H9 (cell line): ENCODE measurements around the gene ZNF236. TPM values are rescaled to one million over a fixed set of nuclear protein-coding genes. Genes with fewer than 3 reads are reported as not detected.

Source experiments
- DNase-seq: peaks from one replicate; pipeline ENCODE4 v3.0.0-alpha.2; 2017
- H2AFZ ChIP-seq: one replicate; pipeline ENCODE4 v1.6.1; 2013; ENCODE audit warnings: mild to moderate bottlenecking, low read length, control low read depth, moderate library complexity
- H2AK5ac ChIP-seq: 2 replicates; pipeline ENCODE4 v1.6.1; 2013; ENCODE audit warnings: low read length, control low read depth, mixed read lengths; ENCODE audit not compliant: insufficient read length
- H2BK120ac ChIP-seq: one replicate; pipeline ENCODE4 v1.6.1; 2013; ENCODE audit warnings: low read depth, mild to moderate bottlenecking, low read length, control low read depth, inconsistent platforms; ENCODE audit not compliant: poor library complexity, severe bottlenecking
- H2BK12ac ChIP-seq: 2 replicates; pipeline ENCODE4 v1.6.1; 2013; ENCODE audit warnings: low read length, control low read depth, mixed read lengths, low read depth; ENCODE audit not compliant: insufficient read length
- H2BK15ac ChIP-seq: 2 replicates; pipeline ENCODE4 v1.6.1; 2013; ENCODE audit warnings: low read depth, low read length, control low read depth
- H2BK20ac ChIP-seq: one replicate; pipeline ENCODE4 v1.6.1; 2013; ENCODE audit warnings: low read depth, mild to moderate bottlenecking, low read length, control low read depth, inconsistent platforms; ENCODE audit not compliant: poor library complexity, severe bottlenecking
- H2BK5ac ChIP-seq: 2 replicates; pipeline ENCODE4 v1.6.1; 2013; ENCODE audit warnings: low read length, control low read depth, mixed read lengths; ENCODE audit not compliant: insufficient read length
- H3K14ac ChIP-seq: 2 replicates; pipeline ENCODE4 v1.6.1; 2013; ENCODE audit warnings: low read length, control low read depth; ENCODE audit not compliant: insufficient read depth
- H3K18ac ChIP-seq: 2 replicates; pipeline ENCODE4 v1.6.1; 2013; ENCODE audit warnings: low read depth, mild to moderate bottlenecking, mixed read lengths, low read length, control low read depth; ENCODE audit not compliant: insufficient read length
- H3K23ac ChIP-seq: 2 replicates; pipeline ENCODE4 v1.6.1; 2013; ENCODE audit warnings: low read length, control low read depth, mixed read lengths, low read depth; ENCODE audit not compliant: insufficient read length
- H3K23me2 ChIP-seq: 2 replicates; pipeline ENCODE4 v1.6.1; 2013; ENCODE audit warnings: low read depth, mild to moderate bottlenecking, mixed read lengths, low read length, control low read depth; ENCODE audit not compliant: insufficient read length, poor library complexity, severe bottlenecking
- H3K27ac ChIP-seq: 2 replicates; pipeline ENCODE4 v1.5.1; 2013; ENCODE audit warnings: low read length, control low read depth, mixed read lengths, low read depth; ENCODE audit not compliant: insufficient read length
- H3K27me3 ChIP-seq: 2 replicates; pipeline ENCODE4 v1.6.1; 2013; ENCODE audit warnings: low read length, control low read depth, inconsistent platforms; ENCODE audit not compliant: insufficient read depth
- H3K4ac ChIP-seq: 2 replicates; pipeline ENCODE4 v1.6.1; 2013; ENCODE audit warnings: low read depth, mild to moderate bottlenecking, control low read depth, inconsistent platforms, low read length, moderate library complexity
- H3K4me1 ChIP-seq: 2 replicates; pipeline ENCODE4 v1.6.1; 2013; ENCODE audit warnings: low read length, control low read depth, inconsistent platforms; ENCODE audit not compliant: insufficient read depth
- H3K4me2 ChIP-seq: 2 replicates; pipeline ENCODE4 v1.6.1; 2013; ENCODE audit warnings: low read length, control low read depth, mixed read lengths; ENCODE audit not compliant: insufficient read length, insufficient read depth
- H3K56ac ChIP-seq: 2 replicates; pipeline ENCODE4 v1.6.1; 2013; ENCODE audit warnings: low read depth, mild to moderate bottlenecking, mixed read lengths, low read length, control low read depth; ENCODE audit not compliant: insufficient read length
- H3K79me1 ChIP-seq: 2 replicates; pipeline ENCODE4 v1.6.1; 2013; ENCODE audit warnings: low read depth, mild to moderate bottlenecking, moderate library complexity, low read length, control low read depth, inconsistent platforms; ENCODE audit not compliant: insufficient read depth, poor library complexity, severe bottlenecking
- H3K79me2 ChIP-seq: 2 replicates; pipeline ENCODE4 v1.6.1; 2013; ENCODE audit warnings: low read length, control low read depth, inconsistent platforms; ENCODE audit not compliant: insufficient read depth
- H3K9ac ChIP-seq: 2 replicates; pipeline ENCODE4 v1.6.1; 2013; ENCODE audit warnings: low read length, control low read depth, mixed read lengths; ENCODE audit not compliant: insufficient read length; ENCODE audit errors: extremely low read depth
- H3K9me3 ChIP-seq: one replicate; pipeline ENCODE4 v1.6.1; 2013; ENCODE audit warnings: low read depth, low read length, inconsistent platforms; ENCODE audit not compliant: control insufficient read depth
- H3T11ph ChIP-seq: one replicate; pipeline ENCODE4 v1.6.1; 2013; ENCODE audit warnings: mild to moderate bottlenecking, low read length, control low read depth, inconsistent platforms
- H4K20me1 ChIP-seq: one replicate; pipeline ENCODE4 v1.6.1; 2013; ENCODE audit not compliant: control insufficient read depth, insufficient read length, insufficient read depth
- H4K5ac ChIP-seq: 2 replicates; pipeline ENCODE4 v1.6.1; 2013; ENCODE audit warnings: low read depth, mild to moderate bottlenecking, mixed read lengths, low read length, control low read depth; ENCODE audit not compliant: insufficient read length
- H4K8ac ChIP-seq: replicated peaks from 2 replicates; pipeline ENCODE4 v1.6.1; 2013; ENCODE audit warnings: low read length, control low read depth, mixed read lengths, low read depth; ENCODE audit not compliant: insufficient read length
- H4K91ac ChIP-seq: 2 replicates; pipeline ENCODE4 v1.6.1; 2013; ENCODE audit warnings: low read depth, mild to moderate bottlenecking, moderate library complexity, mixed read lengths, low read length, control low read depth; ENCODE audit not compliant: insufficient read length
- H3K27ac Mint-ChIP-seq, 3 experiments: 2 replicates in 2 of 3; 3 replicates in 1 of 3; pipeline ENCODE4 v1.8.0; 2020 to 2021; ENCODE audit warnings: mixed read lengths in 3 of 3, mild to moderate bottlenecking in 1 of 3, moderate library complexity in 1 of 3
- H3K27me3 Mint-ChIP-seq: 2 replicates; pipeline ENCODE4 v1.8.0; 2021; ENCODE audit warnings: low read depth, mild to moderate bottlenecking, moderate library complexity, mixed read lengths
- H3K36me3 Mint-ChIP-seq, 3 experiments: 2 replicates in 2 of 3; 3 replicates in 1 of 3; pipeline ENCODE4 v1.8.0; 2020 to 2021; ENCODE audit warnings: low read depth in 3 of 3, mixed read lengths in 3 of 3; ENCODE audit not compliant: insufficient read depth in 1 of 3
- H3K4me1 Mint-ChIP-seq, 2 experiments: 2 replicates each; pipeline ENCODE4 v1.8.0; 2020; ENCODE audit warnings: mixed read lengths in 2 of 2
- H3K4me3 Mint-ChIP-seq, 2 experiments: 2 replicates in 1 of 2; 3 replicates in 1 of 2; pipeline ENCODE4 v1.8.0; 2020 to 2021; ENCODE audit warnings: mild to moderate bottlenecking in 2 of 2, mixed read lengths in 2 of 2, moderate library complexity in 1 of 2
- H3K9me3 Mint-ChIP-seq, 2 experiments: 2 replicates in 1 of 2; 3 replicates in 1 of 2; pipeline ENCODE4 v1.8.0; 2020; ENCODE audit warnings: mild to moderate bottlenecking in 2 of 2, mixed read lengths in 2 of 2, moderate library complexity in 1 of 2
- CTCF ChIP-seq: fragments of 200-600 bp; sonication (generic); conservative IDR thresholded peaks from 3 replicates; pipeline ENCODE4 v1.8.0; 2021; ENCODE audit warnings: antibody characterized with exemption, mild to moderate bottlenecking
- WGBS: extraction: QIAGEN DNeasy Blood & Tissue Kit; methylation state at CpG from one replicate; pipeline ENCODE4 v1.1.7; 2013; ENCODE audit warnings: missing lambda C conversion rate, low lambda C conversion rate, mixed read lengths; ENCODE audit not compliant: insufficient read length; ENCODE audit errors: extremely low coverage; 5-methylcytosine and 5-hydroxymethylcytosine counted together
- total RNA-seq: library from RNA; stranded (reverse); gene quantifications from 2 replicates; pipeline ENCODE4 v1.2.1, GENCODE V29; 2021

ZNF236 gene
- total RNA-seq, 1 experiment from 2014 or later: 16.0 TPM

- no peak for DNase-seq
- WGBS: no CpG with 5 or more reads among the region's 5 CpGs
These were observed 59.8 kb downstream of the ZNF236 start for GRCh38 chr18:76882146-76882545.

More at GRCh38 chr18:76882146-76882545, 59.8 kb downstream of the ZNF236 start:
- Mint-ChIP-seq H3K4me1 (no peaks in the 10 kb centered on the region), H3K9me3 (no peaks in the 10 kb centered on the region), H3K36me3 (peaks cover 10 to 73% (median 49%) of the 10 kb centered on the region in 3 experiments; a peak in 6 of 7 replicates), H3K27ac (no peak overlapping the region), H3K27me3 (no peaks in the 10 kb centered on the region), H3K4me3 (no peak overlapping the region)
- no peaks in the 10 kb centered on the region for H3K23me2 ChIP-seq
- no peak overlapping the region for H3K4ac ChIP-seq
- no peak overlapping the region for H2AFZ ChIP-seq
- H2BK20ac ChIP-seq: no peak overlapping the region
- H4K20me1 ChIP-seq: no peaks in the 10 kb centered on the region
- H4K91ac ChIP-seq: no peak overlapping the region
- H3K4me2 ChIP-seq: no peak overlapping the region
- no peak overlapping the region for H3K9ac ChIP-seq
- H3K79me1 ChIP-seq: no peaks in the 10 kb centered on the region
- H2BK15ac ChIP-seq: no peak overlapping the region
- H3K27me3 ChIP-seq: no peaks in the 10 kb centered on the region
- no peak overlapping the region for H3K14ac ChIP-seq
- H2BK120ac ChIP-seq: no peak overlapping the region
- no peak overlapping the region for H2AK5ac ChIP-seq
- no peak for TF ChIP-seq CTCF
- H3K9me3 ChIP-seq: no peaks in the 10 kb centered on the region
- H2BK5ac ChIP-seq: no peak overlapping the region
- no peaks in the 10 kb centered on the region for H3K4me1 ChIP-seq
- no peak overlapping the region for H3K27ac ChIP-seq
- no peak overlapping the region for H3T11ph ChIP-seq
- H3K18ac ChIP-seq: no peak overlapping the region
- no peak overlapping the region for H3K23ac ChIP-seq
- no peak overlapping the region for H4K5ac ChIP-seq
- H3K79me2 ChIP-seq: no peaks in the 10 kb centered on the region
- no peak overlapping the region for H4K8ac ChIP-seq
- no peak overlapping the region for H2BK12ac ChIP-seq
- no peak overlapping the region for H3K56ac ChIP-seq
